GM19455 (cell line): ENCODE results near the gene ZNF83.
"Not testable (repeated sequence)": the region's sequence is repeated elsewhere in the genome, so short reads cannot be mapped to it uniquely, and the experiment has no call there.

Experiments used
- ATAC-seq: cut with Tn5 transposase; IDR thresholded peaks from one replicate; pipeline ENCODE4 v1.9.1; 2021; ENCODE audit not compliant: unreplicated experiment

ZNF83 gene

DNA sequence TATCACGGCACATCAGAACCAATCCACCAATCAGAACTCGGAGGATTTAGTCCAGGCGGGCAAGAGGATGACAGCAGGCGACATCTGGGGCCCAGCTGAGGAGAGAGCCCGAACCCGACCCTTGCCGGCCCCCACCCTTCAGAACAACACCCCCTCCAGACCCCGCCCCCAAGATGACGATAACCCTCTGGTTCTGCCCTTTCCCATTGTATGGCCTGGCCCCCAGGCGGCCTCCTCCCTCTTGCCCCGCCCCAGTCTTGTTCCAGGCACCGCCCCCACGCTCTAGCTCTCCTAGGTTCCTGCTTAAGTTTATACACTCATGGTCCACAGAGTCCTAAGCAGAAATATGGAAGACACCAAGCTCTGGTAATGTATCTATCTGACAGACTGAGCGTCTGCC lies 2.8 kb upstream of the ZNF83 start:
- ATAC-seq, result no peak

DNA sequence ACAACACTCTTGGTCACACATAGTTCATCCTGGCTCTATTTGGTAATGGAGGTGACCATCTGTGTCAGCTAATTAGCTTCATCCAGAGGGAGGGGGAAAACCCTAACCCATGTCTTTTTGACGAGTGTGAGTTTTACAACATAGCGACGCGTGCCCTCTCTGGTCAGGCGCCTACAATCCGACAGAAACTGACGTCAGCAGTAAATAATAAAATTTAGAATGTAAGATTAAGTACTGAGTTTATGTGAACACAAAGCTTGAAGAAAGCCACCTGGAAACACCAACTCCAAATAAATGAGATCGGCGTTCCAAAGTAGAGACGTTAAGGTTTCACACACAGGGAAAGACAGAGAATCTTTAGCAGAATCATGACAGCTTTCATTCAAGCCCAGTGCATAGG lies 1.8 kb upstream of the ZNF83 start:
- ATAC-seq, result no peak

DNA sequence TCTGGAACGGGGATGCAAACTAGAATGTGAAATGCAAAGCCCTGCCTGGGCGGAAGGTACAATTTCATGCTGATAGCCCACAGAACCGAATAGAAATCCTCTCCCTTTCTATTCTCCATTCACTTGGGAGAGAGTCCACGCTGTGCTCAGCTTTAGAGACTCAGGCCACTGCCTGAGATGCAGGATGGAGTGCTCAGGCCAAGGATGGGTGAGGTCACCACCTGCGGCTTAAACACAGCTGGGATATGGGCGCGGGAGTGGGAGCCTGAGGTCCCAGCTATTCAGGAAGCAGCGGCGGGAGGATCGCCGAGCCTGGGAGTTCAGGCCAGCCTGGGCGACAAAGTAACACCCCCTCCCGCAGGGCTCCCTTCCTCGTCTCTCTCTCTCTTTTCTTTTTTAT lies 446 bp upstream of the ZNF83 start:
- ATAC-seq, result no peak

DNA sequence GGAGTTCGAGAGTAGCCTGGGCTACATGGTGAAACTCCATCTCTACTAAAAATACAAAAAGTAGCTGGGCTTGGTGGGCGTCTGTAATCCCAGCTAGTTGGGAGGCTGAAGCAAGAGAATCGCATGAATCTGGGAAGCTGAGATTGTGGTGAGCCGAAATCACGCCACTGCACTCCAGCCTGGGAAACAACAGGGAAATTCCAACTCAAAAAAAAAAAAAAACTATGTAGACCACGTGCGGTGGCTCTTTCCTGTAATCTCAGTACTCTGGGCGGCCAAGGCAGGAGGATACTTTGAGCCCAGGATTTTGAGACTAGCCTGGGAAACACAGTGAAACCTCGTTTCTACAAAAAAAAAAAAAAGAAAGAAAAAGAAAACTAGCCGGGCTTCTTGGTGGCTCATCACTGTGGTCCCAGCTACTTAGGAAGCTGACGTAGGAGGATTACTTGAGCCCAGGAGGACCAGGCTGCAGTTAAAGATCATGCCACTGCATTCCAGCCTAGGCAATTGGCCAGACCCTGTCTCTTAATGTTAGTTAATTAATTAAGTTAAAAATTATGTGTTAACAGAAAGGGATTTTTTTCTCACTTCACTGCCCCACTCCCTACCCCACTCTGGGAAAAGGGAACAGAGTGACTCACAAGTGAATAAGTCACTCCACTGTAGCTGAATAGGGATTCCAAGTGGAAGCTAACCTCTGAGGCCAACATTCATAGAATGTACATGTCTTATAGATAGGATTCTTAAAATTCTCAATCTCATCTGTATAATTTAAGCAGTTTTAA lies 2.2 kb downstream of the ZNF83 start:
- no peak for ATAC-seq

DNA sequence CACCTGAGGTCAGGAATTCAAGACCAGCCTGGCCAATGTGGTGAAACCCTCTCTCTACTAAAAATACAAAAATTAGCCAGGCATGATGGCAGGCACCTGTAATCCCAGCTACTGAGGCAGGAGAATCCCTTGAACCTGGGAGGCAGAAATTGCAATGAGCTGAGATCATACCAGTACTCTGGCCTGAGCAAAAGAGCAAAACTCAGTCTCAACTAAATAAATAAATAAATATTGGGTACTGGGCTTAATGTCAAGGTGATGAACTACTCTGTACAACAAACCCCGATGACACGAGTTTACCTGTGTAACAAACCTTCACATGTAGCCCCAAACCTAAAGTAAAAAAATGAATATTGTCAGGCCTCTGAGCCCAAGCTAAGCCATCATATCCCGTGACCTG lies 10.7 kb downstream of the ZNF83 start:
- ATAC-seq, result not testable (repeated sequence)

DNA sequence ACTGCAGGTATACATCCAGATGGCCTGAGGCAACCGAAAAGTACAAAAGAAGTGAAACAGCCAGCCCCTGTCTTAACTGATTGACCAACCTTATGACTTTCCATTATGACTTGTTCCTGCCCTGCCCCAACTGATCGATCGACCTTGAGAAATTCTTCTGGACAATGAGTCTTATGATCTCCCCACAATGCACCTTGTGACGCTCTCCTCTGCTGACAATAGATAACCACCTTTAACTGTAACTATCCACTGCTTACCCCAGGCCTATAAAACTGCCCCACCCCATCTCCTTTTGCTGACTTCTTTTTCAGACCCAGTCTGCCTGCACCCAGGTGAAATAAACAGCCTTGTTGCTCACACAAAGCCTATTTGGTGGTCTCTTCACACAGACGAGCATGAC lies 11.2 kb downstream of the ZNF83 start:
- no peak for ATAC-seq

DNA sequence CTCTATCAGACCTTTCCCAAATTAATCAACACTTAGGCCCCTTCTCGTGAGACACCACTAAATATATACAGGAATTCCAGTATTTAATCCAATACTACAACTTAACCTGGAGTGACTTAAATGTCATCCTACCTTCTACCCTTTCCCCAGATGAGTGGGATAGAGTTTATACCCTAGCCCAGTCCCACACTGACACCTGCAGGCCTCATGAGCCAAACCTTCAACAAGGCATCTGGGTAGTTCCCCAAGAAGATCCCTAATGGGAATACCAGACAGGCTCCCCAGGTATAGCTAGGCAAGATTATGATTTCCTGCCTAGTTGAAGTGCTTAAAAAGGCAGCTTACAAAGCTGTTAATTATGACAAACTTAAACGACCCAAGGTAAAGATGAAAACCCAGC lies 15.9 kb downstream of the ZNF83 start:
- no peak for ATAC-seq

DNA sequence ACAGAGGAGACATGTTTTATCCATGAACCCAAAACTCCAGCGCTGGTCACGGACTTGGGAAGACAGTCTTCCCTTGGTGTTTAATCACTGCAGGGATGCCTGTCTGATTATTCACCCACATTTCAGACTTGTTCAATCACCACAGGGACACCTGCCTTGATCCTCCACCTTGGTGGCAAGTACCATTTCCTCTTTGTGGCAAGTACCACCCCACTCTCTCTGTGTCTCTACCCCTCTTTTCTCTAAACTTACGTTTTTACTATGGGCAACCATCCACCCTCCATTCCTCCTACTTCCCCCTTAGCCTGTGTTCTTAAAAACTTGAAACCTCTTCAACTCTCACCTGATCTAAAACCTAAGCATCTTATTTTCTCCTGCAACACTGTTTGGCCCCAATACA lies 16.8 kb downstream of the ZNF83 start:
- ATAC-seq, result no peak

DNA sequence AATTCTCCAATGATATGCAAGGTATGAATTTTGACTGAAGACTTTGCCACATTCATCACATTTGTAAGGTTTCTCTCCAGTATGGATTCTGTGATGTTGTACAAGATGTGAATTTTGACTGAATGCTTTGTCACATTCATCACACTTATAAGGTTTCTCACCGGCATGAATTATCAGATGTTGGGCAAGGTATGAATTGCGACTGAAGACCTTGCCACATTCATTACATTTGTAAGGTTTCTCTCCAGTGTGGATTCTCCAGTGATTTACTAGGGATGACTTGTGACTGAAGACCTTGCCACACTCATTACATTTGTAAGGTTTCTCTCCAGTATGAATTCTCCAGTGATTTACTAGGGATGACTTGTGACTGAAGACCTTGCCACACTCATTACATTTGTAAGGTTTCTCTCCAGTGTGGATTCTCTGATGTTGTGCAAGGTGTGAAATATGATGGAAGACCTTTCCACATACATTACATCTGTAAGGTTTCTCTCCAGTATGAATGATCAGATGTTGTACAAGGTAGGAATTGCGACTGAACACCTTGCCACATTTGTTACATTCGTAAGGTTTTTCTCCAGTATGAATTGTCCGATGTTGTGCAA lies 24.8 kb downstream of the ZNF83 start:
- ATAC-seq, result no peak

DNA sequence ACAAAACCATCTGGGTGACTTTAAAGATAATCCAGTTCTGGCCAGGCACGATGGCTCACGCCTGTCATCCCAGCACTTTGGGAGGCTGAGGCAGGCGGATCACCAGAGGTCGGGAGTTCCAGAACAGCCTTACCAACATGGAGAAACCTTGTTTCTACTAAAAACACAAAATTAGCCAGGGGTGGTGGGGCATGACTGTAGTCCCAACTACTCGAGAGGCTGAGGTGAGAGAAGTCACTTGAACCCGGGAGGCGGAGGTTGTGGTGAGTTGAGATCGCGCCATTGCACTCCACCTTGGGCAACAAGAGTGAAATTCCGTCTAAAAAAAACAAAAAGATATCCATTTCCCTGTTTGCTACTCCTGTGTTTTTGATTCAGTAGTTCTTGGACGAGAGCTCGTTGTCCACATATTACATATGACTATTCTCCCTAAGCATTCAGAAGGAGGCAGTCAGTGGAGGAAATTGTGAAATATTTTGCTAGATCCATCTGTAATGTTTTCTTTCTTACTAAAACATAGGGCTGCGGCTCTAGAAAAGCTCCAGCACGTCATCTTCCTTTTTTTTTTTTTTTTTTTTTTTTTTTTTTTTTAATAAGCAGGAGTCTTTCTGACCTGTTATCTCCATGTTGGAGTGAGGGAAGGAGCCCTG lies 34.5 kb downstream of the ZNF83 start:
- no peak for ATAC-seq

DNA sequence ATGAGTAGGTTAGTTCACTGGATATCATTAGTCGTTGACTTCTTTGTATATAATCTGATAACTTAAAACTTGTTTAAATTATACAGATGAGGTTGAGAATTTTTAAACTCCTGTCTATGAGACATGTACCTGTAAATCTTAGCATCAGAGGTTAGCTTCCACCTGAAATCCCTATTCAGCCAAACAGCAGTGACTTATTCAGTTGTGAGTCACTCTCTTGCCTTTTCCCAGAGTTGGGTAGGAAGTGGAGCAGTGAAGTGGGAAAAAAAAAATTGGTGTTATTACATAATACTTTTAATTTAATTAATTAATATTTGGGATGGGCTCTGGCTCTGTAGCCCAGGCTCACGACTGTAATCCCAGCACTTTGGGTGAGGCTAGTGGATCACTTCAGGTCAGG lies 35.2 kb downstream of the ZNF83 start:
- ATAC-seq, result no peak

DNA sequence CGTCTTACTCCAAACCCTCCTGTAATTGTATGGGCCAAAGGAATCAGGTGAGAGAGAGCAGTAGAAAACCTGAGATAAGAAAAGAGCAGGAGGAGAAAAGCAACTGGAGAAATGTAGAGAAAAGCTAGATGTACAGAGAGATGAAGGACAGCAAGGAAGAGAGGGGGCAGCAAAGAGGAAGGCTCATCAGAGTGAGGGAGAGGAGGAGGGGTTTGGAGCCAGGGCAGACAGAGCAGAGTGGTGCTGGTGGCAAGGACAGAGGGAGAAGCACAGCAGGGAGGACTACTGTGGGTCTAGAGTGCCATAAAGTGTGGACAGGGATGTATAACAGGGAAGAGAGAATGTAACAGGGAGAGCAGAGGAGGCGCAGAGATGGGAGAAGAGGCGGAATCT lies 36.2 kb downstream of the ZNF83 start:
- ATAC-seq, result not testable (repeated sequence)

DNA sequence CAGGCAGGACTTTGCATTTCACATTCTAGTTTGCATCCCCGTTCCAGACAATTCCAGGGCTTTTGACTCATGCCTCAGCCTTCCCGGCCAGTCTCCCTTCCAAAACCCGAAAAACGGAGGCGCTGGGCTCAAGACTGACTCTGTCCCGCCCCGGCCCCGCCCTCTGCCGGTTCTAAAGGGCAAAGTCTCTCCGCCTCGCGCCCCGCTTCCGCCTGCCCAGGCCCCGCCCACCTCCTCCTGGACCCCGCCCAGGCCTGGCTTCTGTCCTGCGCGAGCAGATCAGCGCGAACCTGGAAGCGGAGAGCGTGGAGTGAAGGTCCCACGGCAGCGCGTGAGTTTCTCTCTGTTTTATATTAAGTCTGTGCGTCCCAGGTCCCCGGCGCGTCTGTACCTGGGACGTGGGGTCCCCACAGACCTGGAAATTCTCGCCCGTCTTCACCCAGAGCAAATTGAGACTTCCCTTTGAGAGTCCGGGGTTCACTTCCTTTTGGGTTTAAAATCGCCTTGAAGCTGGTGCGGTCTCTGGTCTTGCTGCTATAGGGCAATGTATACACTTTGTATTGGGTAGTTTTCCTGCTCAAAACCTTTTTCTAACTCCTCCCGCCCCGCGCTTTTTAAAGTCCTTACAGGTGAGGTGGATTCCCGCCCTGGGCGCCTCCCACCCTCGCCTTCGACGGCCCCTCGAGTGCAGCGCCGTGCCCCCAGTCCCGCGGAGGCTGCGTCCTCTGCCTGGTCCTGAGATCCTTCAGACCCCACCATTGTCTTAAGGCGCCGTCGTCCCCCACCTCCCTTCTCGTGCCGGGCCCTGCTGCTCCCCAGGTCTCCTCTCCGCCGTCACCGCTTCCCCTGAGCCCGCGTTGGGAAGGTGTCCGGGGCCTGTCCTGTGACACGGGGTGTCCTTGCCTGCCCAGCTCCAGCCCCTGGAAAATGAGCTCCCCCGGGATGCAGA lies 36.9 kb downstream of the ZNF83 start:
- ATAC-seq, result peak; percentile 91

DNA sequence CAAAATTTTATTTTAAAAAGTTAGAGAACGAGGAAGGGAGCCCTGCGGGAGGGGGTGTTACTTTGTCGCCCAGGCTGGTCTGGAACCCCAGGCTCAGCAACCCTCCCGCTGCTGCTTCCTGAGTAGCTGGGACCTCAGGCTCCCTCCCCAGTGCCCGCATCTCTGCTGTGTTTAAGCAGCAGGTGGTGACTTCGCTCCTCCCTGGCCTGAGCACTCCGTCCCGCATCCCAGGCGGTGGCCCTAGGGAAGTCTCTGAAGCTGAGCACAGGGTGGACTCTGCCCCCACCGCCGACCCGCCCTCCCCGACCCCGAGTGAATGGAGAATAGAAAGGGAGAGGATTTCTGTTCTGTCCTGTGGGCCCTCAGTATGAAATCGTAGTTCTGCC lies 37.5 kb downstream of the ZNF83 start:
- ATAC-seq, result peak; percentile 28

DNA sequence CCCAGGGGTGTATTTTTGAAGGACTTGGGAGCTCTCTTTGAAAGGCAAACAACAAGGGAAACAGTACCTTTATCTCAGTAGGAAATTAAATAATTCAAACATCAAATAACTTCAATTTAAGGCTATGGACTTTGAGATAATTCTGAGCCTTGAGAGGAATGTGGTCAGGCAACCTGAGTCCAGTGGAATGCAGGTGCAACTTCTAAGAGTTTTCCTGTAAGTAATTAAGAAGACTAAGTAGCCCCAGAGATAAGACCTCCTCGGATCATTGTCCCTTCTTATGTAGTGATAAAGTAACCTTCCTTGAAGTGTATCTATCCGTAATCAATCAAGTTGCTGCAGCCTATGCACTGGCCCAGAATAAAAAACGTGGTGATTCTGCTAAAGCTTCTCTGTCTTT lies 38.9 kb downstream of the ZNF83 start:
- ATAC-seq, result no peak

DNA sequence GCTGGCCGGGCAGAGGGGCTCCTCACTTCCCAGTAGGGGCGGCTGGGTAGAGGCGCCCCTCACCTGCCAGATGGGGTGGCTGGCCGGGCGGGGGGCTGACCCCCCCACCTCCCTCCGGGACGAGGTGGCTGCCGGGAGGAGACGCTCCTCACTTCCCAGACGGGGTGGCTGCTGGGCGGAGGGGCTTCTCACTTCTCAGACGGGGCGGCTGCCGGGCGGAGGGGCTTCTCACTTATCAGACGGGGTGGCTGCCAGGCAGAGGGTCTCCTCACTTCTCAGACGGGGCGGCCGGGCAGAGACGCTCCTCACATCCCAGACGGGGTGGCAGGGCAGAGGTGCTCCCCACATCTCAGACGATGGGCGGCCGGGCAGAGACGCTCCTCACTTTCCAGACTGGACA lies 44.7 kb downstream of the ZNF83 start:
- not testable (repeated sequence) for ATAC-seq

DNA sequence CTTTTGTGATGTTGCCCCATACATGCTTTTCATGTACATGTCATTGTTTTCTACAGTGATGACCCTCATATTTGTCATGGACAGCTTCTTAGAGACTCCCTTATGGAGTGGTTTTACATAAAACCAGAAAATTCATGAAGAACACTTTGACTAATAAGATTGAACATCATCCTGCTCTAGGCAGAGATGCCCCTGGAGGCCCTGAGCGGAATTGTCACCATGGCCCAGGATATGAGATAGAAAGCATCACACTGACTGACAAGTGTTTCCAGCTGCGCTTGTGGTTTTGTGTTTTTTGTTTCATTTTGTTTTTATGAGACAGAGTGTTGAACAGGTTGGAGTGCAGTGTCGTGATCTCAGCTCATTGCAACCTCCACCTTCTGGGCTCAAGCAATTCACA lies 45.9 kb downstream of the ZNF83 start:
- no peak for ATAC-seq

DNA sequence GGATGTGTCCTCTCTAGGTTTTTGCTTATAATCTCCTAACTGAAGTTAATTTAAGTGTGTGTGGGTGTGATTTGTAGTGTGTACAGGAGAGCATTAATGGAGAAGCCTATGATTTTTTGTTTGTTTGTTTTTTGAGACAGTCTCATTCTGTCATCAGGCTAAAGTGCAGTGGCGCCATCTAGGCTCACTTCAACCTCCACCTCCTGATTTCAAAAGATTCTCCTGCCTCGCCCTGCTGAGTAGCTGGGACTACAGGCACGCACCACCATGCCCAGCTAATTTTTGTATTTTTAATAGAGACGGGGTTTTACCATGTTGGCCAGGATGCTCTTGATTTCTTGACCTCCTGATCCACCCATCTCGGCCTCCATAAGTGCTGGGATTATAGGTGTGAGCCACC lies 47.4 kb downstream of the ZNF83 start:
- ATAC-seq, result no peak

DNA sequence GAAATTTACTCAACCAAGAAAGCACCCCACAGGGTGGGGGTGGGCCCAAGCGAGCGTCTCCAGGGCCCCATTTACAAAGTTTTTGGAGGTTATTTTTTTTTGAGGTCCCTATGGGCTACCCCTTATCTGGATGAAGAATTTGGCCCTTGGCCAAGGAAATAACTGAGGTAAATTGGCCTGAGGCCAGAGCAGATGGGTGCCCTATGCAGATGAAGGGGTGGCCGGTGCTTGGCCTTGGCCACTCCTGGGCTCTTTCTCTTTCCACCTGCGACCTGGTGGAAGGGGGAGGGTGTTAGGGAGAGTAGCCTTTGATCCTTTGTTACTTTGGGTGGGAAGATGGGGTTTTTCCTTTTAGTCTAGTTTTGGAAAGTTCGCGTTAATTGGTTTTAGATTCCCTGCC lies 52.6 kb downstream of the ZNF83 start:
- ATAC-seq, result no peak

DNA sequence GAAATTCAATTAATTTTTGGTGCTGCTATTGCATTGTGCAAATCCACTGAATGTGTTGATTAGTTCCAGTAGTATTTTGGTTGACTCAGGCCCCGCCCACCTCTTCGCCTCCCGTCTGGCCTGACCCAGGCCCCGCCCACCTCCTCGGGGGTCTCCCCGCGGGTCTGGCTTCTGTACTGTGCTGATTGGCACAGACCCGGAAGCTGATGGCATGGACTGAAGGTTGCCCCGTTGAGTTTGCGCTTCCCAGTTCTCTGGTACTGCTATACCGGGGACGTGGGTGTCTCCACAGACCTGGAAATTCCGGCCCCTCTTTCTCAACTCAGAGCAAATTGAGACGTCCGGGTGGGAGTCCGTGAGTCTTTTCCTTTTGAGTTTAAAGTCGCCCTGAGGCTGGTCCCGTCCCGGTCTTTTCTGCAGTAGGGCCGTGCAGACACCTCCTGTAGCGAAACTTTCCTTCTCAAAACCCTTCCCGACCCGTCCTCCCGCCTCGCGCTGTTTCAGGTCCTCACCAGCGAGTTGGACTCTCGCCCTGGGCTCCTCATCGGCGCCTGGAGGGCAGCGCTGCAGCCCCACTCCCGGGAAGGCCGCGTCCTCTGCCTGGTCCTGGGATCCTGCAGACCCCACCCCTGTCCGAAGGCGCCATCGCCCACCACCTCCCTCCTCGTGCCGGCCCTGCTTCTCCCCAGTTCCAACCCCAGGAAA lies 53.3 kb downstream of the ZNF83 start:
- ATAC-seq, result no peak
